HCT116 (cell line): ENCODE measurements around the gene UNC79. TPM values are rescaled to one million over a fixed set of nuclear protein-coding genes. Genes with fewer than 3 reads are reported as not detected.

ENCODE experiments used
- ATAC-seq: fragments of 200-7000 bp; cut with Tn5 transposase; 2 replicates; pipeline ENCODE4 v1.9.1; 2020; ENCODE audit warnings: mild to moderate bottlenecking, moderate library complexity
- BruUV-seq: library from RNA; stranded (reverse); fragments of 400-500 nt; replicated peaks from 2 replicates; lab custom pipeline; 2021; lab: Mats Ljungman, UMichigan
- CTCF ChIA-PET: fragments of 300-600 bp; sonication (Branson Sonifier 250); formaldehyde crosslinking; loops from one replicate; lab custom pipeline; 2021; ENCODE audit warnings: antibody characterized with exemption; lab: Charles Lee
- POLR2A ChIA-PET: fragments of 300-600, 350-600 bp; sonication (Branson Sonifier 250); formaldehyde crosslinking; loops from one replicate; lab custom pipeline; 2021; ENCODE audit warnings: antibody characterized with exemption; lab: Charles Lee
- RAD21 ChIA-PET, 2 experiments: fragments of 300-600 bp; sonication (Branson Sonifier 250); formaldehyde crosslinking; loops; one replicate each; lab custom pipeline; 2023; ENCODE audit warnings: low total read pairs in 2 of 2; ENCODE audit not compliant: uncharacterized antibody in 2 of 2, unreplicated experiment in 2 of 2, low non-redundant PET in 1 of 2; lab: Charles Lee
- DNase-seq: peaks from one replicate; pipeline ENCODE4 v3.0.0-alpha.2; 2010; ENCODE audit warnings: low read depth, low spot score
- H2AFZ ChIP-seq: fragments of 200-600 bp; shearing (Covaris generic), sonication (generic); 2 replicates; pipeline ENCODE4 v1.6.1; 2017; ENCODE audit warnings: low read depth, mixed run types, mixed read lengths, antibody characterized with exemption, low read length; ENCODE audit not compliant: poor library complexity, severe bottlenecking
- H3K27ac ChIP-seq: 2 replicates; pipeline ENCODE4 v1.5.1; 2012; ENCODE audit warnings: low read depth, low read length
- H3K27me3 ChIP-seq: fragments of 200-600 bp; sonication (generic); 2 replicates; pipeline ENCODE4 v1.6.1; 2016; ENCODE audit warnings: mixed run types, low read length, mixed read lengths; ENCODE audit not compliant: insufficient read depth
- H3K36me3 ChIP-seq, 2 experiments: fragments of 200-500 bp in 1 of 2; fragments of 200-600 bp in 1 of 2; sonication (Bioruptor generic) in 1 of 2; sonication (generic) in 1 of 2; 2 replicates each; pipeline versions ENCODE4 v1.5.1 to v1.6.1; 2014 to 2016; ENCODE audit warnings: low read length in 2 of 2, inconsistent platforms in 1 of 2, mixed read lengths in 1 of 2, mixed run types in 1 of 2; ENCODE audit not compliant: insufficient read depth in 2 of 2, control insufficient read depth in 1 of 2
- H3K4me1 ChIP-seq, 2 experiments: fragments of 200-600 bp in 1 of 2; sonication (generic) in 1 of 2; 2 replicates each; pipeline versions ENCODE4 v1.5.1 to v1.6.1; 2012 to 2017; ENCODE audit warnings: low read length in 2 of 2, inconsistent platforms in 1 of 2, mild to moderate bottlenecking in 1 of 2, mixed read lengths in 1 of 2, mixed run types in 1 of 2, moderate library complexity in 1 of 2; ENCODE audit not compliant: insufficient read depth in 2 of 2, control insufficient read depth in 1 of 2
- H3K4me2 ChIP-seq: fragments of 200-600 bp; sonication (generic); 2 replicates; pipeline ENCODE4 v1.6.1; 2017; ENCODE audit warnings: mixed run types, low read length, mixed read lengths
- H3K4me3 ChIP-seq, 2 experiments: fragments of 200-600 bp in 1 of 2; sonication (generic) in 1 of 2; replicated peaks in 1 of 2; 2 replicates each; pipeline ENCODE4 v1.5.1; 2011 to 2016; ENCODE audit warnings: low read length in 2 of 2, control low read depth in 1 of 2, low read depth in 1 of 2, mild to moderate bottlenecking in 1 of 2, mixed read lengths in 1 of 2, mixed run types in 1 of 2
- H3K79me2 ChIP-seq: fragments of 200-600 bp; sonication (generic); 2 replicates; pipeline ENCODE4 v1.6.1; 2017; ENCODE audit warnings: mild to moderate bottlenecking, mixed run types, low read length, moderate library complexity, mixed read lengths; ENCODE audit not compliant: insufficient read depth
- H3K9ac ChIP-seq: fragments of 200-600 bp; sonication (generic); 2 replicates; pipeline ENCODE4 v1.6.1; 2016; ENCODE audit warnings: low read length, mixed read lengths
- H3K9me2 ChIP-seq: fragments of 200-600 bp; sonication (generic), shearing (Covaris generic); 2 replicates; pipeline ENCODE4 v1.6.1; 2017; ENCODE audit warnings: mixed run types, mild to moderate bottlenecking, moderate library complexity; ENCODE audit not compliant: insufficient read depth
- H3K9me3 ChIP-seq, 2 experiments: fragments of 200-500 bp in 1 of 2; fragments of 200-600 bp in 1 of 2; sonication (Bioruptor generic) in 1 of 2; sonication (generic) in 1 of 2; 2 replicates each; pipeline ENCODE4 v1.6.1; 2014 to 2017; ENCODE audit warnings: low read length in 2 of 2, mixed read lengths in 2 of 2, inconsistent platforms in 1 of 2, low read depth in 1 of 2, mild to moderate bottlenecking in 1 of 2, mixed run types in 1 of 2, moderate library complexity in 1 of 2; ENCODE audit not compliant: control insufficient read depth in 1 of 2, insufficient read depth in 1 of 2
- H4K20me1 ChIP-seq: fragments of 200-600 bp; sonication (generic), shearing (Covaris generic); 2 replicates; pipeline ENCODE4 v1.6.1; 2017; ENCODE audit warnings: mixed run types, mild to moderate bottlenecking, moderate library complexity; ENCODE audit not compliant: insufficient read depth
- CBX3 ChIP-seq: IDR thresholded peaks from 2 replicates; pipeline ENCODE4 v1.6.1; 2012; ENCODE audit warnings: low read depth
- CEBPB ChIP-seq: IDR thresholded peaks from 2 replicates; pipeline ENCODE4 v1.6.1; 2012; ENCODE audit warnings: low read depth
- EGR1 ChIP-seq: IDR thresholded peaks from 2 replicates; pipeline ENCODE4 v1.6.1; 2012; ENCODE audit warnings: low read depth
- EZH2phosphoT487 ChIP-seq: fragments of 200-600 bp; IDR thresholded peaks from 2 replicates; pipeline ENCODE4 v1.6.1; 2018; ENCODE audit warnings: antibody characterized with exemption, borderline replicate concordance
- SRF ChIP-seq: IDR thresholded peaks from 2 replicates; pipeline ENCODE4 v1.6.1; 2012; ENCODE audit warnings: low read depth
- TCF7L2 ChIP-seq: IDR thresholded peaks from 2 replicates; pipeline ENCODE4 v1.7.0; 2011; ENCODE audit warnings: borderline replicate concordance, inconsistent platforms; ENCODE audit not compliant: insufficient read depth, insufficient read length; ENCODE audit errors: extremely low read depth
- YY1 ChIP-seq: IDR thresholded peaks from 2 replicates; pipeline ENCODE4 v1.6.1; 2011; ENCODE audit warnings: low read length, low read depth, moderate library complexity, mild to moderate bottlenecking; ENCODE audit not compliant: insufficient replicate concordance; ENCODE audit errors: extremely low read depth
- ZFX ChIP-seq: fragments of 450-650 bp; IDR thresholded peaks from 2 replicates; pipeline ENCODE4 v1.6.1; 2017
- ZNF274 ChIP-seq: fragments of 200-500 bp; sonication (Bioruptor generic); IDR thresholded peaks from 2 replicates; pipeline ENCODE4 v1.6.1; 2014; ENCODE audit warnings: mild to moderate bottlenecking, low read depth, low read length, inconsistent platforms
- intact Hi-C: fragments of 100-400 bp; cut with micrococcal nuclease; formaldehyde crosslinking; loops from 2 replicates; pipeline ENCODE4 v1.10.0; 2022
- total RNA-seq: library from RNA; stranded (reverse); gene quantifications from one replicate; pipeline ENCODE4 v1.2.1, GENCODE V29; 2021; ENCODE audit not compliant: unreplicated experiment
- TF ChIP-seq, protein P1 (sequence below): IDR thresholded peaks from 2 replicates; pipeline ENCODE4 v1.6.1; 2011; ENCODE audit warnings: mild to moderate bottlenecking, low read length, moderate library complexity; ENCODE audit not compliant: insufficient replicate concordance; ENCODE audit errors: extremely low read depth
- TF ChIP-seq, protein P2 (sequence below): IDR thresholded peaks from 2 replicates; pipeline ENCODE4 v1.6.1; 2012

UNC79 gene
- total RNA-seq, 1 experiment from 2014 or later, result 0.10 TPM

DNA sequence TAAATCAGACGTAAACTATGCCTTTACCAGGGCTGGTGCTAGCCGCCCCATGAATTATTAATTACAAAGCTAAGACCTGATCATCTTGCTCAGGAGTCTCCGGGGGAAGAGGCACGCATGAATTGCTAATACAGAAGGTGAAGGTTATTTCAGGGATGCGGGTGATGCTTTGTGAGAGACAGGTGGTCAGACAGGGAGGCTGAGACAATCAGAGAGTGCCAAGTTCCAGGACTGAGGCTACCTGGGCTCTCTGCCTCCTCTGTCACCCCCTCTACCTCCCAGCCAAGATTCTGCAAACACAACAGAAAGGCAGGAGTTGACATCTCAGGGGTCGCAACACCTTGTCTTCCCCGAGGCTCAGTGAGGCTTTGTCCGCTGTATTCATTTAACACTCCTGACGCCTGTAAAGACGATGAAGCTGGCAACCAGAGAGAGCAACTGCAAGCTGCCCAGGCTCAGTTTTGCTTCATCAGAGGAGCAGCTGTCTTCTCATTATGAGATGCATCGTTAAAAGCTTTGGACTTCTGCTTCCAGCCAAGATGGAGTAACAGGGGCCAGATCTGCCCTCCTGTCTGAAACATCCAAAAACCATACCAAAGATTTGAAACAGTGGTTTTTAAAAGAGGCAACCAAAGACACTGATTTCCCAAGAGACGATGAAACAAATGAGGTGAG lies 311.0 kb downstream of the UNC79 start:
- Histone ChIP-seq H3K27me3 (no peaks in the 10 kb centered on the region), H2AFZ (no peak overlapping the region), H3K4me3 (no peak overlapping the region), H3K9me2 (no peaks in the 10 kb centered on the region), H3K9me3 (no peaks in the 10 kb centered on the region), H3K4me2 (no peak overlapping the region), H3K4me1 (no peaks in the 10 kb centered on the region), H3K36me3 (no peaks in the 10 kb centered on the region), H3K27ac (no peak overlapping the region), H4K20me1 (no peaks in the 10 kb centered on the region), H3K9ac (no peak overlapping the region), H3K79me2 (no peaks in the 10 kb centered on the region)
- ChIA-PET CTCF (no interaction called here), RAD21 (no interaction called here), POLR2A (no interaction called here)
- no TSS peak for BruUV-seq
- TF ChIP-seq TCF7L2, result no peak
- no peak for TF ChIP-seq YY1
- TF ChIP-seq, protein P1, sequence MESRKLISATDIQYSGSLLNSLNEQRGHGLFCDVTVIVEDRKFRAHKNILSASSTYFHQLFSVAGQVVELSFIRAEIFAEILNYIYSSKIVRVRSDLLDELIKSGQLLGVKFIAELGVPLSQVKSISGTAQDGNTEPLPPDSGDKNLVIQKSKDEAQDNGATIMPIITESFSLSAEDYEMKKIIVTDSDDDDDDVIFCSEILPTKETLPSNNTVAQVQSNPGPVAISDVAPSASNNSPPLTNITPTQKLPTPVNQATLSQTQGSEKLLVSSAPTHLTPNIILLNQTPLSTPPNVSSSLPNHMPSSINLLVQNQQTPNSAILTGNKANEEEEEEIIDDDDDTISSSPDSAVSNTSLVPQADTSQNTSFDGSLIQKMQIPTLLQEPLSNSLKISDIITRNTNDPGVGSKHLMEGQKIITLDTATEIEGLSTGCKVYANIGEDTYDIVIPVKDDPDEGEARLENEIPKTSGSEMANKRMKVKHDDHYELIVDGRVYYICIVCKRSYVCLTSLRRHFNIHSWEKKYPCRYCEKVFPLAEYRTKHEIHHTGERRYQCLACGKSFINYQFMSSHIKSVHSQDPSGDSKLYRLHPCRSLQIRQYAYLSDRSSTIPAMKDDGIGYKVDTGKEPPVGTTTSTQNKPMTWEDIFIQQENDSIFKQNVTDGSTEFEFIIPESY, result no peak
- no peak for TF ChIP-seq CBX3
- TF ChIP-seq ZNF274, result no peak
- no peak for TF ChIP-seq SRF
- TF ChIP-seq, protein P2, sequence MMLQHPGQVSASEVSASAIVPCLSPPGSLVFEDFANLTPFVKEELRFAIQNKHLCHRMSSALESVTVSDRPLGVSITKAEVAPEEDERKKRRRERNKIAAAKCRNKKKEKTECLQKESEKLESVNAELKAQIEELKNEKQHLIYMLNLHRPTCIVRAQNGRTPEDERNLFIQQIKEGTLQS, result no peak
- TF ChIP-seq EGR1, result no peak
- no peak for TF ChIP-seq ZFX
- no peak for TF ChIP-seq CEBPB
- TF ChIP-seq EZH2phosphoT487, result no peak
- DNase-seq (no peak), ATAC-seq (no peak)
- intact Hi-C loops, result no loop called here
